HL-60/S4 (cell line): Measurements from ENCODE around the gene MRGPRG.

ENCODE experiments used
- in situ Hi-C: fragments of 300-500 bp; cut with MboI; formaldehyde crosslinking; loops from 2 replicates; pipeline ENCODE4 v1.14.3; 2022; ENCODE audit warnings: low sequenced_read_pairs

MRGPRG gene

DNA sequence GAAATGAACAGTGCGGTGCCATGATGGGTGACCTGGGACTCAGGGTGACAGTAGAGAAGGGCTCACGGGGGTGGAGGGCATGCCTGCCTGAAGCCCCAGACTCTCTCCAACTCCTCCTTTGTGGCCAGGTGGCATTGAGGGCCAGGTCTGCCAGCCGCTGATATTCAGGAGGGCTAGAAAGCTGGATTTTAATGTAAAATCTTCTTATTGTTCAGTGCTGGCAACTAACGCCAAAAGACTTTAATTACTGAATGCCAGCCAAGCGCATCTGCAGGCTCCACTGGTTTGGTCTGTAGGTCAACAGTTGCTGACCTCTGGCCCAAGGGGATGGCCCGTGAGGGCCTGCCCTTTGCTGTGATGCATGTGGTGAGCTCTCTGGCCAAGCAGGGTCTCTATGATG is 10.3 kb downstream of the MRGPRG start:
- in situ Hi-C loops: no loop called here

DNA sequence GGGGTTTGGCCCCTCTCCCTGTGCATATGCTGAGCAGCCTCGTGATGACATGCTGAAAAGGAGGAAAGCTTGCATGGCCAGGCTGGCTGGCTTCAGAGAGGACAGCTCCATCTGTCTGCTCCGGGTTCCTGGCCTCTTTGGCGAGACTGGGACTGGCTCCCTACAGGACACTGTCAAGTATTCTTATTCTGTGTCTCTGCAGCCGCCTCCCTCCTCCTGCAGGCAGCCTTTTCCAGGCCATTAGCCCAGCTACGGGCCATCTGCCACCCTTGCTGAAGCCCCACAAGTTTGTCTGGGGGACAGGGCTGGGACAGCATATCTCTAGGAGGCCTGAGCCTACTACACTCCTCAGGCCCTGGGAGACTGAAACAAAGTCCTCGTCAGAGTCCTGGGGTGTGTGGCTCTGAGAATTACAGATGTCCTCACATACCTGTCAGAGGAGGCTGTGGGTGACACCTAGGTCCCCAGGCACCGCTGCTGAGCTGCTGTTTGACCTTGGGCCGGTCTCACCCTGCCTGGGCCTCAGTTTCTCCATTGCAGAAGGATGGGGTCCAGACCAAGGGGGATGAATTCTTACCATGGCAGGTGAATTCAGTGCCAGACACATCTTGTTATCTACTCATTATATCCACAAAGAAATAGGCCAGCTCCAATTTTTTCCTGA is 11.0 kb downstream of the MRGPRG start:
- in situ Hi-C loops: no loop called here

DNA sequence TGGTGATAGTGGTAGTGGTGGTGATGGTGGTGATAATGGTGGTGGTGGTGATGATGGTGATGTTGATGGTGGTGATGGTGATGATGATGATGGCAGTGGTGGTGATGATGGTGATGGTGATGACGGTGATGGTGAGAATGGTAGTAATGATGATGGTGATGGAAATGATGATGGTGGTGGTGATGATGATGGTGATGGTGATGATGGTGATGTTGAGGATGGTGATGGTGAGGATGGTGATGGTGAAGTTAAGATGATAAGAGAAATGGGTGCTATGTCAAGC is 11.8 kb downstream of the MRGPRG start:
- in situ Hi-C loops: no loop called here

DNA sequence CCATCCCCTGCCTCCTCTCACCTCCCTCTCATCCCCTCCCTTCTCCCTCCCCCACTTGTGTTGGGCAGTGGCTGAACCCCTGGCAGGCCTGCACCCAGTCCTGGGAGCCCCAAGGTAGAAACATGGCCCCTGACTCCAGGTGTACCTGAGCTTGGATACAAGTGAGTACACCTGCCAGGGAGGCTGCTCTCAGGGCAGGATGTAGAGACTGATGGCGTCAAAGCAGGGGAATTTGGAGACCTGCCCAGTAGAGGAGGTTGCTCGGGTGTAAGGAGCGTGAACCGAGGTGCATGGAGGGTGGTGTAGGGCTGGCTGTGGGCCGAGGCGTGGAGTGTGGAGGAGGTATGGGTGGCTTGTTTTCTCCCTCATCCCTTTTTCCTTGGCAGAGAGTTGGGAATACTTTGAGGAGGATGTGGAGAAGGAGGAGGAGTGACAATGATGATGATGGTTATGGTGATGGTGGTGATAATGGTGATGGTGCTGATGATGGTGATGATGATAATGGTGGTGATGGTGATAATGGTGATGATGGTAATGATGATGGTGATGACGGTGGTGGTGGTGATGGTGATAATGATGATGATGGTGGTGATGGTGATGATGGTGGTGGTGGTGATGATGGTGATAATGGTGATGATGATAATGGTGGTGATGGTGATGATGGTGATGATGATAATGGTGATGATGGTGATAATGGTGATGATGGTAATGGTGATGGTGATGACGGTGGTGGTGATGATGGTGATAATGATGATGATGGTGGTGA is 12.3 kb downstream of the MRGPRG start:
- in situ Hi-C loops: no loop called here

DNA sequence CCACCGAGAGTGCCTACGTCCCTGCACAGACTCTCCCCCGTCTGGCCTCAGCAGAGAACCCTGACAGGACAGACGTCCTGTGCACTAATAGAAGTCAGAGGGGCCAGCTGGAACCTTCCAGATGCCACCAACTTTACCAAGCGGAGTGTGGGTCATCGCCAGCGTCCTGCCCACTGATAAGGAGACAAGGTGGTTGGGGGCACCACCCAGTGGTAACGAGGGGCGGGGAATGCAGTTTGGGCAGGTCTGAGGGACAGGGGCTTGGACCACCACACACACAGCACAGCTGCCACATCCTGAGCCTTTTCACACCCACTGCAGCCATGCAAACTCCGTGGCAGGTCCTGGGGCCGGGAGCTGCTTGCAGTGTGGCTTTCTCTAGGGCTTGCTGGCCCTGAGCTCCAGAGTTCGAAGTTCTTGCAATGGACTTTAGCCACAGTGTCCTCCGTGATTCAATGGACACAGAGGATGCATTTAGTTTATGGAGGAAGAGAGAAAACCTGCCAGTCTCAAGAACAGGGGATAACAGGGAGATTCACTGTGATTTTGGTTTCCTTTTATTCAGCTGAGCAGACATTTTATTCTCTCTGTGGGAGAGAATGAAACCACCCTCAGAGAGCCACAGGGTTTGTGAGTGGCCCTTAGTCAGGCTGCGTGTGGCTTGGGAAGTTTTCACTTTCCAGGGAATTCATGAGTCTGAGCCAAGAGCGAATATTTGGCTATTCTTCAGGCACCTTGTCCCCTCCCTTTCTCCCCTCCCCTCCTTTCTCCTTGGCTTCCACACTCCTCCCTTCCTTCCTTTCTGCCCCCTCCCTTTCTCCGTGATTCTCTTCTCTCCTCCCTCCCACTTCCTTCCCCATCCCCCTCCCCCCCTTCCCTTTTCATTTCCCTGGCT is 13.1 kb downstream of the MRGPRG start:
- in situ Hi-C loops: no loop called here

DNA sequence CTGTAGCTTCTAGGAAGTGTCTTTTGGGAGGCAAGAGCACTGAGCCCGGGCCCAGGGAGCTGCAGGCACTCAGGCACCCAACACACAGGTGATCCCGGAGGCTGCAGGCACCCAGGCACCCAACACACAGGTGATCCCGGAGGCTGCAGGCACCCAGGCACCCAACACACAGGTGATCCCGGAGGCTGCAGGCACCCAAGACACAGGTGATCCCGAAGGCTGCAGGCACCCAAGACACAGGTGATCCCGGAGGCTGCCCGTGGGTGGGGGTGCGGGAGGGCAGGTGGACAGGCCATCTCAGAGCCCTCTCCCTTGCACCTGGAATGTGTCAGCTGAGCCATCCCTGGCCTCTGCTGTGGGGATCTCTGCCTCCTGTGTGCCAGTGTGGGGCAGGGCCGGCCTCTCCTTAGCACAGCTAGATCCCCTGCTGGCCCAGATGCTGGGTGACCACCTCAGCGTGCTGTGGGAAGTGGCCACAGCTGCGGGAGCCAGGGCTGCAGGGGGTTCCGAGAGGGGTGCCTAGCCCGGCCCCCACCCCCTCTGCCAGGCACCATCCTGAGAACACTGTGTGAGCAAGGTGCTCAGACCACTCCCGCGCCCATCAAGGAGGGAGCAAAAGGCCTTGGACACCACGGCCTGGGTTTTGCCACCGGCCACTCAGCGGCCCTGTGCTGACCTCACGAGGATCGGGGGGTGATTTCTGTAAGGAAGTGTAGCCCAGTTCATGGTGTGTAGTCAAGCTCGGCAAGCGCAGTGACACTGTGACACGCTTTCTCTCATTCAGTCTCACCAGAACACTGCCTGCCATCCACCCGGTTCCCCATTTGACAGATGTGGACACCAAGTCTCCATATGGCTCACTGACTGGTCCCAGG is 14.2 kb downstream of the MRGPRG start:
- in situ Hi-C loops: no loop called here

DNA sequence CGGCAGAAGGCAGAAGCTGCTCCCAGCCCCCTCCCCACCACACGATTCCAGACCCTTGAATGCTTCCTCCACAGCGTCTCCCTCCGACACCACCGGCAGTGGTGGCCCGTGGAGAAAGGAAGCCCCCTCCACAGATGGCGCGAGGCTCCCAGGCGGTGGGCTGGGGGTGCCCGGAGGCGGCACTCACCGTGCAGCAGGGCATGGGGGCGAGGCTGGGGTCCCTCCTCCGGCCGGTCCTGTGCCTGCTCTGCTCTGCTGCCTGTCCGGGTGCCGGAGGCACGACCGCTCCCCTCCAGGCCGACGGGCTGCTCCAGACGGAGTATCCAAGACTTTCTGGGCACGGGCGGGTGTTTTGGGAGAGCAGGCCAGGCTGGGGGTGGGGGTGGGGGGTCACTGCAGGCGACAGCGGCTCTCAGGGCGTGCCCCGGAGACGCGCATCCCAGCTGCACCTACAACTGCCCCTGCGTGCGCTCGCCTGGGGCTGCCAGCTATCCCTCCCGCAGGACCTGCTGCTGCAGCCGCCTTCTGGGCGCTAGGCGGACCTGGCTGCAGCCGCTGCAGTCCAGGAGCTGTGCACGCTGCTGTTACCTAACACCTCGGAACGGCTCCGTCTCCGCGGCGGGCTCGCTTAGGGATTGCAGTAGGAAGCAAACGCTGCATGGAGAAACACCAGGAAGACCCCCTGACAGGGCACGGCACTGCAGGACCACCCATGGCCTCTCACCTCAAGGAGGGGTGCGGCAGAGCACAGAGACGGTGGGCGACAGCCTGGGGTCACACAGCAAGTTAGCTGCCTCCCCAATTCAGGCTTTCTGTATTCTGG is 15.2 kb downstream of the MRGPRG start:
- in situ Hi-C loops: no loop called here

DNA sequence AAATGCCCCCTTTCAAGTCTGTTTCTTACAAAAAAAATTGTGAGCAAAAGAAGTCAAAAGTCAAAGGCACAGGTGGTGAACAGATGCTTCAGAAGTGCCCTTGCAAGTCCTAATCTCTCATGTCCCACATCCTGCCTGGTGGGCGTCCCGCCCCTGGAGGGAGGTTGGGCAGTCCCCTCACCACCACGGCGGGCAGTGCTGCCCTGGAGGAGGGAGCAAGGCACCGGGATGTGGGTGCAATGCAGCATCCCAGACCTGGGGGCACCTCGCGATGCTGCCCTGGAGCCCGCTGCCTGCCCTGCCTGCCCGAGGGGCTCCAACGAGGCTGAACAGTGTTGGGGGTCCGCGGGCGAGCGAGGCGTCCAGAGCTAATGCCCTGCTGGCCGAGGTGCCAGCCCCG is 15.9 kb downstream of the MRGPRG start:
- in situ Hi-C loops: no loop called here

DNA sequence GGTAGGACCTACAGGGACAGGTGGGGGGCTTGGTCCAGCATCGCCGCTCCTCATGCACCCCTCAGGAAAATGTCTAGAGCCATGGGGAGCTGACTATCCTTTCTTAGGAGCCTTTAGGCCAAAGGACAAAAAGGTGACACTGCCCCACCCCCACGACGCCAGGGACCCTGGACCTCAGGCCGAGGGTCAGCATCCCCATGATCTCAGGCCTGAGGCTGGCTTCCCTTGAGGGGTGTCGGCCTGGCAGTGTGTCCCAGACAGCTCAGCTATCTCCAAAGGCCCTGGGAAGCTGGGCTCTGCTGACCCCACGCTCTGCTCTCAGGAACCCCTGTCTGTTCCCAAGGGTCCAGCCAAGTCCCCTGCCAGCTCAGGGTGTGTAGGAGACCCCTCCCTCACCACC is 16.3 kb downstream of the MRGPRG start:
- in situ Hi-C loops: no loop called here

DNA sequence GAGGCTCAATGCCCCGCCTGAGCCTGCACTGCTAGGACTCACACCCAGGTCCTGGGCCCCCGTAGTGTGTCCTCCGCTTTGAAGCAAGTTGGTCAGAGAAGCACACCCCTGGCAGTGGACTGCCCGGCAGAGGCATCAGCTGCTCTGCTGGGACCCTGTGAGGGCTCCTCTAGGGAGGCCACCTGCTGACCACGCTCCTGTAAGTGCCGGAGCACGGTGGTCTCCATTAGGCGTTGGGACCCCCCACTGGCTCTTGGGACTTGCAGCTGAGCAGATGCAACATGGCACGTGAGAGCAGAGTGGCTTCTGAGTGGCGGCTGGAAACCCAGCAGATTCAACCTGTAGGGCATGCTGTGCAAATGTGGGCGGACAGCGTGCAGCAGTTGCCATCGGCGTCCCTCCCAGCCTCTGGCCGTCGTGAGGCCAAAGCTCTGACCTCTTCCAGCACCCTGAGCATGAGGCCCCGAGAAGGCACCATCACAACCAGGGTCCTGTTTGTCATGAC is 16.9 kb downstream of the MRGPRG start:
- in situ Hi-C loops: no loop called here

DNA sequence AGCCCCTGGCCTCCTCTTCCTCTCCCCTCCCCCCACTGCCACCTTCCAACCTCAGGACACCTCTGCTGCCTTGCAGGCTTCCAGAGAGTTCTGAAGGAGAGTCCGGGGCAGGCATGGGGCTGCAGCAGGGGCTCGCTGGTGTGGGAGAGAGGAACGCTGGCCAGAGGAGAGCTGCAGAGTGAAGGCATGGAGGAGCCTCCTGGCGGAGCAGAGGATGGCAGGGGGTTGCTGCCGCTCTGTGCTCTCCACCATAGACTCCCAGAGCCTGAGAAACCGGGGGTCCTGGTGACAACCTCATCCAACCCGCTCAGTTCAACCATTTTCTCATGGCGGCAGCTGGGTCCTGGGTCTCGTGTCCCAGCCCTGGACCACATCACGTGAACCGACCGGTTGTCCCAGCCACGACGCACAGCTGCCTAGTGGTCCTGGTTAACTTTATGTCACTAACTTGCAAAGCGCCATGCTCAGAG is 17.5 kb downstream of the MRGPRG start:
- in situ Hi-C loops: no loop called here

DNA sequence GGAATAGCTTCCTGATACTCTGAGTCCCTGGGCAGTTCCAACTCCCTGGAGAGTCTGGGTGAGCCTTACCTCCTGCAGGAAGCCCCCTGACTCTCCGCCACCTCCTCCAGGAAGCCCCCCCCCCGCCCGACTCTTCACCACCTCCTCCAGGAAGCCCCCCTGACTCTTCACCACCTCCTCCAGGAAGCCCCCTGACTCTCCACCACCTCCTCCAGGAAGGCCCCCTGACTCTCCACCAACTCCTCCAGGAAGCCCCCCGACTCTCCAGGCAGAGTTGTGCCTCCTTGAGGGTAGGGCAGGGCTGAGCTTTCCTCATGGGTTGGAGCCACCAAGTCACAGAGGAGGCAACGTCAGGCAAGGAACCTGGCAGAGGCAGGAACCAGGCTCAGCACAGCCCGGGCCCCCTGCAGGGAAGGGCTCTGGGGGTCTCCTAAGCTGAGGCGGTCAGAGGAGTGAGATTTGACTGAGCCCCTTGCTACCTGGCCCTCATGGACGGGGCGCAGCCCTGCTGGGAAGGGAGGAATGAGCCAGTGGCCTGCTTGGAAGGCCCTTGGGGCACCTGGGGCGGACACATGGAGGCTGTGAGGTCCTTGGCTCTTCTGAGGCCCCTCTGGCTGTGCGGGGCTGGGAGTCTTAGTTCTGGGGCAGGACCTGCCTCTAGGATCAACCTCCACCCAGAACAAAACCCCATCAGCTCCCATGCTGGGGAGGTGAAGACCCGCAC is 18.1 kb downstream of the MRGPRG start:
- in situ Hi-C loops: no loop called here

DNA sequence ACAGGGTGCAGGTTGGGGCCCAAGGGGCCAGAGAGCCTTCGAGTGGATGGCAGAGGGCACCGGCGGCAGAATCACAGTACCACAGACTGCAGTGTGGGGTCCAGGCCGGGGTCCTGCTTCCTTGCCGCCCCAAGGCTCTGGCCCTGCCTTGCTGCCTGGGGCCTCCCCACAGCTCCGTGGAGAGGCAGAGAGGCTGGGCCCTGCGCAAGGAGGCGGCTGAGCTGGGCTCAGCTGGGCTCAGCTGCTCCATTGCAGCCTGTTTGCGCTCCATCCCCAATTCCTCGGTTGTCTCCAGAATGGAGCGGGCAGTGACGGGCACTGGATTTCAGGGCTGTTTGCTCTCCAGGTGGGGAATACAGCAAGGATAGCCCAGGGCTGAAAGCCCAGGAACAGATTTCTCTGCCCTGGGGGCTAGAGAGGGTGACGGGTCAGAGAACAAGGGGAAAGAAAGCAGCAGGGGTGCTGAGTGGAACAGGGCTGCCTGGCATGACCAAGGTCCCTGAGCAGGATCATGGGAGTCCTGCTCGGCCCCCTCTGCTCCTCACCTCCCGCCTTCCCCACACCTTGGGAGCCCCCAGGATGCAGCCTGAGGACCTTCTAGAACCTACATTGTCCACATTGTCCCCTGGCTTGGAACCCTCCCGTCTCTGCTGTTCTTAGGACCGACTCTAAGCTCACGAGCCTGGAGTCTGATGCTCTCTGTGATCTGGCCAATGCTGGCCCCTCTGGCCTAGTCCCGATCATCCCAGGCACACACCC is 18.9 kb downstream of the MRGPRG start:
- in situ Hi-C loops: no loop called here

DNA sequence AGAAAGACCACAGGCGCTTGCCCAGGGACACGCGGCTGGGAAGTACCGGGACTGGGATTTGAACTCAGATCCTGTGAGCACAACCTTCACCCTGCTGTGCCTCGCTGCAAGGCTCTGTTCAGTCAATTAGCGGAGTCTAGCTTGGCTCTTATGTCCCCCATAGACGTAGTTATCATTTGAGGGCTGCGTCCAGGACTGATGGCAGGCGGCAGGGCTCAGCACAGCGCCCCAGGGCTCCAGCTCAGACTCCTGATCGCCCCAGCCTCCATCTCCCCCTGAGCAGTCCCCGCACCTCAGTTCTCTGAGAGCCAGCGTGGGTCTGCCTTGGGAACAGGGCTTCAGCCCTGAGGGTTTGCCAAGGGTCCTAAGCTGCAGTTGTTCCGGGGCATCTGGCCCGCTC is 19.8 kb downstream of the MRGPRG start:
- in situ Hi-C loops: no loop called here

DNA sequence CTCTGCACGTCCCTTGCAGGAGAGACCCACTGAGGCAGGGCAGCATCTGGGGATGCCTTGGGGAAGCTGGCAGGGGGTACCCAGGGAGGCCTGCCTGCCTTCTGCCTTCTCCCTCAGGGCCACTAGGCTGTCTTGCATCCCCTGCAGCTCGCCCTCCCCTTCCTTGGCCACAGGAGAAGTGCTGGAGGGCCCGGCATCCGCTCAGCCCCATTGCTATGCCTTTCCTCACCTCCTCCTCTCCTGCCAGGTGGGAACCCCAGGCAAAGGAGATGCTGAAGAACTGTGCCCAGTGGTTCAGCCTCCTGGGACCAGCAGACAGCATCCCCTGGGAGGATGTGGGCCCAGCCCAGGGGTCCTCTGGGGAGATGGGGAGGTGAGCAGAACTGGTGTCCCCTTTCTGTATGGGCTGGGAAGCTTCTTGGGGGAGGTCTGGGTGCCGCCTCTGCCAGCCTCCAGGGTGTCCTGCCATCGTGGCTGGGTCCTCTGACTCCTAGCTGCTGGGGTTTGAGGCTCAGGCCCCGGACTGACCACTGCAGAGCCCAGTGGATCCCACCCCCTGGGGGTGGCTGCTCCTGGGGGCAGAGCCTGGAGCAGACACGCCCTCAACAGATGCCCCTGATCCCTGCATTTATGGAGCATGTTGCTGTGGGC is 20.6 kb downstream of the MRGPRG start:
- in situ Hi-C loops: no loop called here

DNA sequence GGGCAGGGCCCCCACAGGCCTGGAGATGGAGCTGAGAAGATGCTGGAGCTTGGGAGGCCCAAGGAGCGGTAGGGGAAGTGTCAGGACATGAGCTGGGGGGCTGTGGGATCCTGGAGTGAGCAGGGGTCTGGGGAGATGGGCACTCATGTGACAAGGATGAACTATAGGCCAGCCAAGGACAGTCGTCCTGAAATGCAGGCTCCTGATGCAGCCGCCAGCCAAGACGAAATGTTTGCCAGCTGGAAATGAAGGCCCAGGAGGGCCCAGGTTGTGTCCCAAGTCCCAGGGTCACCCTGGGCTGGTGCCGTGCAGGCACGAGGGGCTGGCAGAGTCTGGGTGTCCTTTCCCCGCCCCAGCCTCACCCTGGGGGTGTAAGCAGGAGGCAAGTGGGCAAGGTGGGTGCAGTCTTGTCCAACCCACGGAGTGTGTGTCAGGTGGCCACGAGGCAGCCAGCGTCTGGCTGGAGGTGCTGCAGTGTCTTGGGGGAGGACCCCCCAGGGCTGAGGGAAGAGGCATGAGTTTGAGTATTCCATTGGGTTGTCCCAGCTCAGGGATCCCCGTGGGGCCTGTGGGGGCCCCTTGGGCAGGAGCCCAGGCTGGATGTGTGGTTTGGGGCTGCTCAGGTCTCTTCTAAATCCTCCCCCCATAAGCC is 21.4 kb downstream of the MRGPRG start:
- in situ Hi-C loops: no loop called here
